GM13976 (cell line): ENCODE data around the gene NMUR1.

ENCODE experiments used
- DNase-seq: peaks from one replicate; pipeline ENCODE4 v3.0.0; 2012; ENCODE audit warnings: low spot score
- CTCF ChIP-seq: IDR thresholded peaks from 2 replicates; pipeline ENCODE4 v1.5.1; 2012; ENCODE audit warnings: borderline replicate concordance, mild to moderate bottlenecking; ENCODE audit not compliant: insufficient read depth; ENCODE audit errors: extremely low read depth, missing control alignments, control extremely low read depth
- in situ Hi-C: fragments of 300-500 bp; cut with MboI; formaldehyde crosslinking; loops from one replicate; pipeline ENCODE4 v1.12.0; 2022; ENCODE audit warnings: low sequenced_read_pairs, mixed read lengths, inconsistent platforms; ENCODE audit not compliant: unreplicated experiment

The NMUR1 gene

GRCh38 chr2:231494669-231495068 is 35.6 kb downstream of the NMUR1 start:
- no peak for DNase-seq
- TF ChIP-seq CTCF: no peak
- in situ Hi-C loops: no loop called here

GRCh38 chr2:231490801-231491200 is 39.4 kb downstream of the NMUR1 start:
- in situ Hi-C loops: no loop called here
- DNase-seq: no peak
- TF ChIP-seq CTCF: no peak

- TF ChIP-seq CTCF: no peak
- in situ Hi-C loops: no loop called here
- no peak for DNase-seq
Measured at GRCh38 chr2:231489990-231490389, 40.3 kb downstream of the NMUR1 start.

GRCh38 chr2:231488331-231488730 is 41.9 kb downstream of the NMUR1 start:
- no peak for DNase-seq
- no peak for TF ChIP-seq CTCF
- in situ Hi-C loops: no loop called here

- DNase-seq: no peak
- in situ Hi-C loops: no loop called here
- no peak for TF ChIP-seq CTCF
Measured at GRCh38 chr2:231486851-231487596, 43.2 kb downstream of the NMUR1 start.

GRCh38 chr2:231483398-231484329 is 46.6 kb downstream of the NMUR1 start:
- peak; percentile 70 for DNase-seq
- in situ Hi-C loops: no loop called here
- TF ChIP-seq CTCF: no peak
